Activated CD8-positive, alpha-beta T cell treated with anti-CD3 and anti-CD28 coated beads, Interleukin-2, amount 10 ng/mL, durations not matched to agents 7 days and 5 days (primary cell): ENCODE measurements around the gene RAP1GDS1. TPM values are rescaled to one million over a fixed set of nuclear protein-coding genes. Genes with fewer than 3 reads are reported as not detected.
"Not testable (repeated sequence)": the region's sequence is repeated elsewhere in the genome, so short reads cannot be mapped to it uniquely, and the experiment has no call there.

Experiments used
- ATAC-seq: fragments of 150-1000 bp; cut with Tn5 transposase; one replicate; pipeline ENCODE4 v1.10.0; 2021; ENCODE audit warnings: moderate library complexity
- CTCF ChIA-PET: fragments of 350-600 bp; sonication (Branson Sonifier 250); formaldehyde crosslinking; loops from one replicate; lab custom pipeline; 2021; ENCODE audit warnings: antibody characterized with exemption; lab: Charles Lee
- POLR2A ChIA-PET: fragments of 350-600 bp; sonication (Branson Sonifier 250); formaldehyde crosslinking; loops from one replicate; lab custom pipeline; 2021; ENCODE audit warnings: antibody characterized with exemption; lab: Charles Lee
- DNase-seq: peaks from one replicate; pipeline ENCODE4 v3.0.0-alpha.2; 2020
- H3K27ac Mint-ChIP-seq: one replicate; pipeline ENCODE4 v1.8.0; 2021; ENCODE audit warnings: mild to moderate bottlenecking, mixed read lengths
- H3K27me3 Mint-ChIP-seq: one replicate; pipeline ENCODE4 v1.8.0; 2021; ENCODE audit warnings: low read depth, mixed read lengths
- H3K36me3 Mint-ChIP-seq: one replicate; pipeline ENCODE4 v1.8.0; 2021; ENCODE audit warnings: low read depth, mixed read lengths
- H3K4me1 Mint-ChIP-seq: one replicate; pipeline ENCODE4 v1.8.0; 2021; ENCODE audit warnings: low read depth, mixed read lengths
- H3K4me3 Mint-ChIP-seq: one replicate; pipeline ENCODE4 v1.8.0; 2021; ENCODE audit warnings: mild to moderate bottlenecking, mixed read lengths
- H3K9me3 Mint-ChIP-seq: one replicate; pipeline ENCODE4 v1.8.0; 2022; ENCODE audit warnings: mixed read lengths; ENCODE audit not compliant: insufficient read depth
- total RNA-seq, 2 experiments: library from RNA; stranded (reverse); gene quantifications; one replicate each; pipeline ENCODE4 v1.2.3, GENCODE V29; 2021

RAP1GDS1 gene
- total RNA-seq, 2 experiments from 2014 or later = 64.4 to 65.5 TPM

GRCh38 chr4:98359646-98360045 lies 98.5 kb downstream of the RAP1GDS1 start:
- H3K27me3 Mint-ChIP-seq = no peaks in the 10 kb centered on the region
- H3K9me3 Mint-ChIP-seq = peaks cover 4% of the 10 kb centered on the region
- ATAC-seq (no peak), DNase-seq (no peak)
- peaks cover 29% of the 10 kb centered on the region for H3K36me3 Mint-ChIP-seq
- no peak overlapping the region for H3K27ac Mint-ChIP-seq
- peaks cover 9% of the 10 kb centered on the region for H3K4me1 Mint-ChIP-seq
- ChIA-PET CTCF (no interaction called here), POLR2A (no interaction called here)
- no peak overlapping the region for H3K4me3 Mint-ChIP-seq

GRCh38 chr4:98363431-98363830 lies 102.2 kb downstream of the RAP1GDS1 start:
- ChIA-PET POLR2A (no interaction called here), CTCF (no interaction called here)
- DNase-seq = no peak
- Mint-ChIP-seq H3K4me3 (no peak overlapping the region), H3K27me3 (no peaks in the 10 kb centered on the region), H3K36me3 (peaks cover 51% of the 10 kb centered on the region), H3K9me3 (peaks cover 20% of the 10 kb centered on the region), H3K27ac (no peak overlapping the region), H3K4me1 (peaks cover 9% of the 10 kb centered on the region)
- ATAC-seq = no peak

GRCh38 chr4:98366275-98366674 lies 105.1 kb downstream of the RAP1GDS1 start:
- H3K4me3 Mint-ChIP-seq, H3K27me3 Mint-ChIP-seq, H3K27ac Mint-ChIP-seq, CTCF ChIA-PET, H3K4me1 Mint-ChIP-seq, ATAC-seq, DNase-seq, POLR2A ChIA-PET: not testable (repeated sequence)
- Mint-ChIP-seq H3K36me3 (peaks cover 66% of the 10 kb centered on the region), H3K9me3 (peaks cover 23% of the 10 kb centered on the region)

- Mint-ChIP-seq H3K36me3 (peaks cover 69% of the 10 kb centered on the region), H3K9me3 (peaks cover 23% of the 10 kb centered on the region)
- H3K27ac Mint-ChIP-seq, ATAC-seq, H3K27me3 Mint-ChIP-seq, DNase-seq, H3K4me1 Mint-ChIP-seq, CTCF ChIA-PET, POLR2A ChIA-PET, H3K4me3 Mint-ChIP-seq: not testable (repeated sequence)
Observed at GRCh38 chr4:98368000-98368399, 106.8 kb downstream of the RAP1GDS1 start.

- Mint-ChIP-seq H3K9me3 (peaks cover 21% of the 10 kb centered on the region), H3K4me3 (no peak overlapping the region), H3K27ac (no peak overlapping the region), H3K4me1 (no peaks in the 10 kb centered on the region), H3K36me3 (peaks cover 66% of the 10 kb centered on the region), H3K27me3 (no peaks in the 10 kb centered on the region)
- no peak for ATAC-seq
- no peak for DNase-seq
- POLR2A ChIA-PET = no interaction called here
- CTCF ChIA-PET = no interaction called here
Observed at GRCh38 chr4:98369322-98369721, 108.1 kb downstream of the RAP1GDS1 start.

- DNase-seq = no peak
- no peak for ATAC-seq
- POLR2A ChIA-PET = no interaction called here
- peaks cover 27% of the 10 kb centered on the region for H3K36me3 Mint-ChIP-seq
- no peaks in the 10 kb centered on the region for H3K27me3 Mint-ChIP-seq
- no peaks in the 10 kb centered on the region for H3K9me3 Mint-ChIP-seq
- no peak overlapping the region for H3K4me3 Mint-ChIP-seq
- peaks cover 1% of the 10 kb centered on the region for H3K4me1 Mint-ChIP-seq
- CTCF ChIA-PET = no interaction called here
- H3K27ac Mint-ChIP-seq = no peak overlapping the region
Observed at GRCh38 chr4:98374643-98375042, 113.5 kb downstream of the RAP1GDS1 start.

- H3K4me3 Mint-ChIP-seq = no peak overlapping the region
- CTCF ChIA-PET = interaction anchor here (1.4 to 1.7 kb wide), 4 partner anchors 14 to 457 kb away, joined by 3 to 4 read pairs (median 3); no protein-coding TSS in a partner anchor
- no peaks in the 10 kb centered on the region for H3K9me3 Mint-ChIP-seq
- peaks cover 18% of the 10 kb centered on the region for H3K36me3 Mint-ChIP-seq
- DNase-seq = no peak
- no peaks in the 10 kb centered on the region for H3K27me3 Mint-ChIP-seq
- ATAC-seq = no peak
- H3K27ac Mint-ChIP-seq = no peak overlapping the region
- POLR2A ChIA-PET = no interaction called here
- peaks cover 1% of the 10 kb centered on the region for H3K4me1 Mint-ChIP-seq
Observed at GRCh38 chr4:98377559-98377958, 116.4 kb downstream of the RAP1GDS1 start.

GRCh38 chr4:98381306-98381705 lies 120.1 kb downstream of the RAP1GDS1 start:
- ATAC-seq = no peak
- ChIA-PET POLR2A (no interaction called here), CTCF (no interaction called here)
- Mint-ChIP-seq H3K27me3 (no peaks in the 10 kb centered on the region), H3K4me3 (no peak overlapping the region), H3K4me1 (peaks cover 1% of the 10 kb centered on the region), H3K9me3 (no peaks in the 10 kb centered on the region), H3K27ac (no peak overlapping the region), H3K36me3 (peaks cover 6% of the 10 kb centered on the region)
- DNase-seq = no peak

GRCh38 chr4:98383431-98384106 lies 122.4 kb downstream of the RAP1GDS1 start:
- no peak overlapping the region for H3K4me3 Mint-ChIP-seq
- no peaks in the 10 kb centered on the region for H3K4me1 Mint-ChIP-seq

GRCh38 chr4:98385831-98386230 lies 124.6 kb downstream of the RAP1GDS1 start:
- POLR2A ChIA-PET = no interaction called here
- H3K36me3 Mint-ChIP-seq = peaks cover 20% of the 10 kb centered on the region
- no peaks in the 10 kb centered on the region for H3K9me3 Mint-ChIP-seq

More at GRCh38 chr4:98383431-98384106, 122.4 kb downstream of the RAP1GDS1 start:
- no peak overlapping the region for H3K27ac Mint-ChIP-seq
- DNase-seq = no peak
- H3K9me3 Mint-ChIP-seq = no peaks in the 10 kb centered on the region
- CTCF ChIA-PET = no interaction called here
- no peak for ATAC-seq
- H3K36me3 Mint-ChIP-seq = peaks cover 15% of the 10 kb centered on the region
- POLR2A ChIA-PET = no interaction called here
- no peaks in the 10 kb centered on the region for H3K27me3 Mint-ChIP-seq

GRCh38 chr4:98387345-98388026 lies 126.3 kb downstream of the RAP1GDS1 start:
- H3K27me3 Mint-ChIP-seq = no peaks in the 10 kb centered on the region
- POLR2A ChIA-PET = interaction anchor here (0.6 kb wide), 1 partner anchor 147 kb away, joined by 3 read pairs; no protein-coding TSS in a partner anchor

More at GRCh38 chr4:98385831-98386230, 124.6 kb downstream of the RAP1GDS1 start:
- H3K4me1 Mint-ChIP-seq = no peaks in the 10 kb centered on the region
- no peak overlapping the region for H3K27ac Mint-ChIP-seq
- CTCF ChIA-PET = no interaction called here
- H3K27me3 Mint-ChIP-seq = no peaks in the 10 kb centered on the region
- no peak overlapping the region for H3K4me3 Mint-ChIP-seq
- ATAC-seq = no peak
- DNase-seq = no peak

GRCh38 chr4:98394134-98394533 lies 132.9 kb downstream of the RAP1GDS1 start:
- DNase-seq = no peak
- ChIA-PET POLR2A (no interaction called here), CTCF (no interaction called here)
- Mint-ChIP-seq H3K4me3 (no peak overlapping the region), H3K9me3 (peaks cover 6% of the 10 kb centered on the region), H3K4me1 (no peaks in the 10 kb centered on the region), H3K27ac (no peak overlapping the region), H3K27me3 (no peaks in the 10 kb centered on the region), H3K36me3 (peaks cover 50% of the 10 kb centered on the region)
- no peak for ATAC-seq

More at GRCh38 chr4:98387345-98388026, 126.3 kb downstream of the RAP1GDS1 start:
- Mint-ChIP-seq H3K4me3 (no peak overlapping the region), H3K27ac (no peak overlapping the region), H3K9me3 (no peaks in the 10 kb centered on the region), H3K36me3 (peaks cover 22% of the 10 kb centered on the region), H3K4me1 (no peaks in the 10 kb centered on the region)
- no peak for DNase-seq
- CTCF ChIA-PET = no interaction called here
- ATAC-seq = no peak
